VCaP (cell line): ENCODE results near the gene RIOK3.
"Not testable (repeated sequence)": the region's sequence is repeated elsewhere in the genome, so short reads cannot be mapped to it uniquely, and the experiment has no call there.

Experiments used
- H3K27ac ChIP-seq: fragments of 450-650 bp; 2 replicates; pipeline ENCODE4 v1.5.1; 2017
- CTCF ChIP-seq: fragments of 450-650 bp; conservative IDR thresholded peaks from 2 replicates; pipeline ENCODE4 v1.5.1; 2017; ENCODE audit warnings: mild to moderate bottlenecking, moderate library complexity

RIOK3 gene

DNA sequence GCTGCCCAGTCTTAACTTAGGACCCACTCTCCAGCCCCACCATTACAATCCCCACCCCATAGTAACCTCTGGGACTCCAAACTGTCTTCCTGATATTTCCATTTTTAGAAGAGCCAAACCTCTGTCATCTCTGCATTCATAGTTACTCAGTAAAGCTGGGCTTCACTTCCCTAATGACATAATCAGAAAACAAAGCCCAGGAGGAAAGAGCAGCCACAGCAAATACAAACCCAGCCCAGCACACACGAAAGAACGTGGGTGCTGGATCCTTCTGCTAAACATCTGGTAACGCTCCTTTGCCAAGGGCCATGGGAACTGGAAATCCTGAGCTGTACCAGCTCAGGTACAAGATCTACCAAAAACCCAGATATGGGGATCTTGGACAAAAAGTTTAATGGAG lies 36.8 kb upstream of the RIOK3 start:
- no peak overlapping the region for H3K27ac ChIP-seq
- no peak for TF ChIP-seq CTCF

- no peak overlapping the region for H3K27ac ChIP-seq
- no peak for TF ChIP-seq CTCF
These were observed 31.8 kb upstream of the RIOK3 start for GRCh38 chr18:23421277-23421676.

DNA sequence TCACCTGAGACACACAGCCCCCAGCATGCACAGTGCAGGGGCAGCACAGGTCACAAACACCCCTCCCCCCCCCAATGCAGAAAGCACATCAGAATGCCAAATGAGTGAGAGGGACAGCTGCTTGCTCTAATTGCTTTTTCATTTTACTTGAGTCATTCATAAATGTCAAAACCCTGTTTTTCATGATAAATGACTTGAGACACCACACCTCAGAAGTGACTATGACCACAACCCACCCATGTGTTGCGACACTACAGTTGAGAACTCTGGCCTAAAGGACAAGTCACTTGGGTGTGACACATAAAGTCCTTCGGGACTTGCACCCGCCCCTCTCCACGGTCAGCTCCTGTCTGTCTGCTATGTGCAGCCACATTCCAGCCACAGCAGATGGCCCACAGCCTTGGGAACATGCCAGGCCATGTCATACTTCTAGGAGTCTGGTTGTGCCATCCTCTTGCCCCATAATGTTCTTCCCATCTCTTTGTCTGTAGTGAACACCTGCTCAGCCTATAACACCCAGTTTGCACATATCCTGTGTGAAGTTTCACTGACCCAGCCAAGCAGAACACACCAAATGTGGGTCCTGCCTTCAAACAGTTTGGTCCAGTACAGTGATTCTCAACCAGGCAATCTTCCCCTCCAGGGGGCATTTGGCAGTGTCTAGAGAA lies 30.2 kb upstream of the RIOK3 start:
- no peak for TF ChIP-seq CTCF
- H3K27ac ChIP-seq = no peak overlapping the region

GRCh38 chr18:23424616-23425015 lies 28.5 kb upstream of the RIOK3 start:
- no peak overlapping the region for H3K27ac ChIP-seq
- no peak for TF ChIP-seq CTCF

DNA sequence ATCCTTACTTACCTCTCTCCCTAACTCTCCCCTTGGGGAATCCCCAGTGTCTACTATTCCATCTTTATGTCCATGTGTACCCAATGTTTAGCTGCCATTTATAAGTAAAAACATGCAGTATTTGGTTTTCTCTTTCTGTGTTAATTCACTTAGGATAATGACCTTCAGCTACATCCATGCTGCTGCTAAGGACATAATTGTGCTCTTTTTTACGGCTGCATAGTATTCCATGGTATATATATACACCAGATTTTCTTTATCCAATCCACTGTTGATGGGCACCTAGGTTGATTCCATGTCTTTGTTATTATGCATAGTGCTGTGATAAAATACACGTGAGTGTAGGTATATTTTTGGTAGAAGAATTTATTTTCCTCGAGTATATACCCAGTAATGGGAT lies 24.3 kb upstream of the RIOK3 start:
- H3K27ac ChIP-seq = no peak overlapping the region
- TF ChIP-seq CTCF = no peak

- not testable (repeated sequence) for H3K27ac ChIP-seq
These were observed 23.5 kb upstream of the RIOK3 start for GRCh38 chr18:23429538-23429937.

DNA sequence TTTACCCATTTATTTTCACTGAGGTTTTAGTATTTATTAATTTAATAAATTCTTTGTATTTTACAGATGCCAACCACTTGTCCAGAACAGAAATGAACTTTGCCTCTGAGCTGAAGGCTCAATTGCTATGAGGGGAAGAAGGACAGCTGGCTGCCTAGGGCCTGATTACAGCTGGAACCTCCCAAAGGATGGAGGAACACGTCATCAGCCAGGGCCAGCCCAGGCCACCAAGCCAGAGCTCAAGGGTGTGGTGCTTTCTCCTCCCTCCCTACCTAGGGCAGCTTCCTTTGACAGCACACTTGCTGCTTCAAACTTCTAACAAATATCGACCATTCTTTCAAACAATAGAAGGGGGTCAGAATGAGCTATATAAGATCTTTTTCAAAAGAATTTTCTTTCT lies 19.7 kb upstream of the RIOK3 start:
- no peak overlapping the region for H3K27ac ChIP-seq
- TF ChIP-seq CTCF = no peak

DNA sequence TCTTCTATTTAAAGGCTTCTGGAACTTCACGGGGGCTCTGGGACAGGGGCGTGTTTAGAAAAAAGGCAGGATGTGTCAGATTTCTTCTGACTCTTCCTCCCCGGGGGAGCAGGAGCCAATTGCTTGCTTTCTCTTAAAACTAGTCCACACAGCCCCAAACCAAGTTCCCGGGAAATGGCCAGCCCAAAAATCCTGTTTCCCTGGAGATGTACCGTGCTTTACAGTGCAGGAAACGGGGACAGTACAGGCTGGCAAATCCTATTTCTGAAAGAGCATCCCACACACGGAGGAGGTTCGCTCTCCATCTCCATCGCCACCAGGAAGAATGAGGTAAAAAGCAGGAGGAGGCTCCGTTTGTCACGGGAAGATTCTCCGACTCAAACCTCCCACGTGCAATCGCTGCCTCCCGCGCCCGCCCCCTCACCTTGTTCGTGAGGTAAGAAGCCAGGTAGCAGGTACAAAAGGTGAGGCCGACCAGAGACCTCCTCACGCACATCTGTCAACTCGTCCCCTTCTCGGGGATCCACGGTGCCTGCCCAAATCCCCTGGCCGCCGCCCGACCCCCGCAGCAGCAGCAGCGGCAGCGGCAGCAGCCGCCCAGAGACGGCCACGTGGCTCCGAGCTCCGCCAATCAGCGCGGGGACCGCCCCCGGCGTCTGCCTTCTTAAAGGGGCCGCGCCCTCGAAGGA lies 15.6 kb upstream of the RIOK3 start:
- TF ChIP-seq CTCF = no peak
- H3K27ac ChIP-seq = peak overlapping the region; percentile 52; the same call in 1 of the 2 replicates
